ACHN (cell line): ENCODE data around the gene DRAXIN.

ENCODE experiments used
- DNase-seq: peaks from one replicate; pipeline ENCODE4 v3.0.0-alpha.2; 2015
- in situ Hi-C: cut with HindIII; loops from 2 replicates; pipeline ENCODE4 v1.10.0; 2017; ENCODE audit warnings: low sequenced_read_pairs, low pct_ligation_motif_present, low pct_unique_long_range_greater_than_20kb

DRAXIN gene

DNA sequence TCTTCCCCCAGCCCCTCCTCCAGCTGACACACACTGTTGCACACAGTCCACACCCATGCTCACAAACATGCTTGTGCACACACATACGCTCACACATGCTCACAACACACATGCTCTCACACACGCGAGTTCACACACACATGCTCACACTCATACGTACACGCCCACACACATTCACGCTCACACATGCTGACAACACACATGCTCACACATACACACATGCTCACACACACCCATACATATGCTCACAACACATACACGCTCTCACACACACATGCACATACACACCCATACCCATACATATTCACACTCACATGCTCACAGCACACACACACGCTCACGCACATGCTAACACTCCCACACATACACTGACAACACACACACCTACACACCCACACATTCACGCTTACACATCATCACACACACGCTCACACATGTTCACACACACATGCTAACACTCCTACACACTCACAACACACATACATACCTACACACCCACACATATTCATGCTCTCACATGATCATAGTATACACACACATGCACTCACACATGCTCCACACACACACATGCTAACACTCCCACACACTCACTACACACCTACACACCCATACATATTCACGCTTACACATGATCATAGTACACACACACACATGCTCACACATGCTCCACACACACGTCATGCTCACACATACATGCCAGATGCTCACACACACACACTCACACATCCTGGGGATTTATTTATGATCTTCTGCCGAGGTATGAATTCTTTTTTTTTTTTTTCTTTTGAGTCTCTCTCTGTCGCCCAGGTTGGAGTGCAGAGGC is 10.7 kb downstream of the DRAXIN start:
- in situ Hi-C loops, result no loop called here
- no peak for DNase-seq

- in situ Hi-C loops, result no loop called here
- no peak for DNase-seq
Observed at GRCh38 chr1:11703357-11704193, 12.1 kb downstream of the DRAXIN start.

GRCh38 chr1:11704194-11704529 is 12.7 kb downstream of the DRAXIN start:
- in situ Hi-C loops, result no loop called here
- no peak for DNase-seq

- in situ Hi-C loops, result no loop called here
- DNase-seq, result no peak
Observed at GRCh38 chr1:11704691-11705475, 13.4 kb downstream of the DRAXIN start.

DNA sequence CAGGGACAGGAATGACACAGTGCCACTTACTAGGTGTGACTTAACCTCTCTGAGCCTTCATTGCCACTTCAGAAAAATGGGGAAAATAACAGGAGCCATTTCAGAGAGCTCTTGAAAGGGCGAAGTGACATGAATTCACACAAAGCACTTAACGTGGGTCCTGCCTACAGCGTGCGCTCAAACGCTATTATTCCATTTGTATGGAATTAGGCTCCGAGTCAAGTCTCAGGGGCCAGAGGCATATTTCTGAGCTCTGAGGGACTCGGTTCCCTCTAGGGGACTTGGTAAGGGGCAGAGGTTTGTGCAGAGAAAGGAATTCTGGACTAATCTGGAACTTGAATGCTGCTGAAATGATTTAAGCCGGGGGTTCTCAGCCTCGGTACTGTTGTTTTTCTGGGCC is 14.1 kb downstream of the DRAXIN start:
- DNase-seq, result no peak
- in situ Hi-C loops, result no loop called here

DNA sequence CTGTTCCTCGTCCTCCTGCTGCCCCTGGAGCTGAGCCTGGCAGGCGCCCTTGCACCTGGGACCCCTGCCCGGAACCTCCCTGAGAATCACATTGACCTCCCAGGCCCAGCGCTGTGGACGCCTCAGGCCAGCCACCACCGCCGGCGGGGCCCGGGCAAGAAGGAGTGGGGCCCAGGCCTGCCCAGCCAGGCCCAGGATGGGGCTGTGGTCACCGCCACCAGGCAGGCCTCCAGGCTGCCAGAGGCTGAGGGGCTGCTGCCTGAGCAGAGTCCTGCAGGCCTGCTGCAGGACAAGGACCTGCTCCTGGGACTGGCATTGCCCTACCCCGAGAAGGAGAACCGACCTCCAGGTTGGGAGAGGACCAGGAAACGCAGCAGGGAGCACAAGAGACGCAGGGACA is 14.8 kb downstream of the DRAXIN start:
- in situ Hi-C loops, result no loop called here
- DNase-seq, result no peak

GRCh38 chr1:11707621-11708276 is 16.2 kb downstream of the DRAXIN start:
- no peak for DNase-seq
- in situ Hi-C loops, result no loop called here

GRCh38 chr1:11708554-11709350 is 17.2 kb downstream of the DRAXIN start:
- in situ Hi-C loops, result no loop called here
- DNase-seq, result no peak

- DNase-seq, result no peak
- in situ Hi-C loops, result no loop called here
Observed at GRCh38 chr1:11711490-11711889, 20.0 kb downstream of the DRAXIN start.

DNA sequence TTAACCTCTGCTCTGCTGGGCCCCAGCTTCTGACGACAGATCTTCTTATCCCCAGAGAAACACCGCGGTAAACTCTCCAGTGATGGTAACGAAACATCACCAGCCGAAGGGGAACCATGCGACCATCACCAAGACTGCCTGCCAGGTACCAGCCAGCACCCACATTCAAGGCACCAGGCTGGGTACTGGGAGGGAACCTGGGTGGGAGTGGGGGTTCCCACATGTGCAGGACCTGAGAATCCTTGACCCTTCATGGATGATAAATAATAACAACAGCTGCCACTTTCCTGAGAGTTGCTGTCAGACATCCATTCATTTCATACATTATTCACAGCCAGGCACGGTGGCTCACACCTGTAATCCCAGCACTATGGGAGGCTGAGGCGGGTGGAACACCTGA is 20.8 kb downstream of the DRAXIN start:
- in situ Hi-C loops, result no loop called here
- DNase-seq, result no peak

- DNase-seq, result no peak
- in situ Hi-C loops, result no loop called here
Observed at GRCh38 chr1:11713095-11713494, 21.6 kb downstream of the DRAXIN start.

DNA sequence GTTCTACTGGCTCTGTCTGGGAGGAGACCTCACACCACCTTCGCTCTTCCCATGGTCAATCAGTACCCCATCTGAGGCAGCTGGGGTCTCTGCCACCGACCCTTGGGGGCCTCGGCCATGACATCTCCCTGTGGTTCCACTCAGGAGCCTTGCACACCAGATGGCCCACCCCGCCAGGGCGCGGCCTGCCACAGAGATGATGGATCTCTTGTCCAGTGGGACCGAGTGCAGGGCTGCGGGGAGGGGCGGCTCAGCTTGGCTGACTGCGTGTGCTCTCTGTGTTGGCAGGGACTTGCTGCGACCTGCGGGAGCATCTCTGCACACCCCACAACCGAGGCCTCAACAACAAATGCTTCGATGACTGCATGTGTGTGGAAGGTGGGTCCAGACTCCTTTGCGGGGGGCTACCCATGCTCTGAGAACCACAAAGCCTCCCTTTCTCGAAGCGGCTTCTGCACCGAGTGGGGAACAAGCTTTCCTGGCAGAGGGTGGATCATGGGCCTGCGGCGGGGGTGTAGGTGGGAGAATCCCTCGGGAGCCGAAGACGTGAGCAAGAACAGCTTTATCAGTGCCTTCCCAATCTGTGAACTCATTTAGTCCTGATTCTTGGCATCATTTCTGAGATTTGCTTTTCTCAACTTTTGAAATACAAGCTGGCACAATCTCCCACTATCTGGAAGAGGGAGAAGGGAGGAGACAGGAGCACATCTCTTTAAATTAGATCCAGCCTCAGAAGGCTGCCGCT is 23.5 kb downstream of the DRAXIN start:
- DNase-seq, result no peak
- in situ Hi-C loops, result no loop called here

- peak; percentile 36 for DNase-seq
- in situ Hi-C loops, result no loop called here
Observed at GRCh38 chr1:11719313-11720032, 28.0 kb downstream of the DRAXIN start.

- in situ Hi-C loops, result no loop called here
- no peak for DNase-seq
Observed at GRCh38 chr1:11720033-11720376, 28.5 kb downstream of the DRAXIN start.

- in situ Hi-C loops, result no loop called here
- DNase-seq, result no peak
Observed at GRCh38 chr1:11720525-11720924, 29.0 kb downstream of the DRAXIN start.

- in situ Hi-C loops, result no loop called here
- DNase-seq, result no peak
Observed at GRCh38 chr1:11721311-11721710, 29.8 kb downstream of the DRAXIN start.

DNA sequence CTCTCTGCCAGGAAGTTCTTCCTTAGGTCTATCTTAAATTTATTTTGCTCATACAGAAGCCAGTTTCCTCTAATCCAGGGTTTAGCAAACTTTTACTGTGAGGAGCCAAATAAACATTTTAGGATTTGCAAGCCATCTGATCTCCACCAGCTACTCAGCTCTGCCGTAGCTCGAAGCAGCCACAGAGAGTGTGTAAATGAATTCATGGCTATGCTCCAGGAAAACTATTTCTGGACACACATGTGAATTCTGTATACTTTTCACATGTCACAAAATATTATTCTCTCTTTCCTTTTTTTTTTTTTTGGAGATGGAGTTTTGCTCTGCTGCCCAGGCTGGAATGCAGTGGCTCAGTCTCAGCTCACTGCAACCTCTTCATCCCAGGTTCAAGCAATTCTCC is 31.0 kb downstream of the DRAXIN start:
- no peak for DNase-seq
- in situ Hi-C loops, result no loop called here
